ENCODE data around the gene SYN1.

DNA sequence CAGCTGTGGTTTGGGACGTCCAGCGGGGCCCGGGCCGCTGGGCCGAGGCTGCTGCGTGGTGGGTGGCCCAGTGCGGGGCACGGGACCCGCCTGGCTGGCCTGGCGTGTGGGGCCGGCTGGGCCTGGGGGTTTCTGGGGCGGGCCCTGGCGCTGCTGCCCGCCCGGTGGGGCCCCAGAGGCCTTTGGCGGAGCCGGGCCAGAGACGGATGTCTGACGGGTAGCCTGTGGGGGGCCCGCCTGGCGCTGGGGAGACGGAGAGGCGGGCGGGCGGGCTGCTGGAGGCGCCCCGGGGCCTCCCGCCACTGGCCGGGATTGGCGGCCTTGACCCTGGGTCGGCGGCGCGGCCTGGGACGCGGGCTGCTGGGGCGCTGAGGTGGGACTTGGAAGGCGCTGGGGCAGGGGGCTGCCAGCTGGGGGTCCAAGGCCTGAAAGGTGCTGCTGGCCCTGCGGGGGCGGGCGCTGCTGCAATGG is 45.5 kb downstream of the SYN1 start:
- no peak for TF ChIP-seq CEBPB (IDR thresholded peaks at IDR 0.05)
- TF ChIP-seq, protein P1, sequence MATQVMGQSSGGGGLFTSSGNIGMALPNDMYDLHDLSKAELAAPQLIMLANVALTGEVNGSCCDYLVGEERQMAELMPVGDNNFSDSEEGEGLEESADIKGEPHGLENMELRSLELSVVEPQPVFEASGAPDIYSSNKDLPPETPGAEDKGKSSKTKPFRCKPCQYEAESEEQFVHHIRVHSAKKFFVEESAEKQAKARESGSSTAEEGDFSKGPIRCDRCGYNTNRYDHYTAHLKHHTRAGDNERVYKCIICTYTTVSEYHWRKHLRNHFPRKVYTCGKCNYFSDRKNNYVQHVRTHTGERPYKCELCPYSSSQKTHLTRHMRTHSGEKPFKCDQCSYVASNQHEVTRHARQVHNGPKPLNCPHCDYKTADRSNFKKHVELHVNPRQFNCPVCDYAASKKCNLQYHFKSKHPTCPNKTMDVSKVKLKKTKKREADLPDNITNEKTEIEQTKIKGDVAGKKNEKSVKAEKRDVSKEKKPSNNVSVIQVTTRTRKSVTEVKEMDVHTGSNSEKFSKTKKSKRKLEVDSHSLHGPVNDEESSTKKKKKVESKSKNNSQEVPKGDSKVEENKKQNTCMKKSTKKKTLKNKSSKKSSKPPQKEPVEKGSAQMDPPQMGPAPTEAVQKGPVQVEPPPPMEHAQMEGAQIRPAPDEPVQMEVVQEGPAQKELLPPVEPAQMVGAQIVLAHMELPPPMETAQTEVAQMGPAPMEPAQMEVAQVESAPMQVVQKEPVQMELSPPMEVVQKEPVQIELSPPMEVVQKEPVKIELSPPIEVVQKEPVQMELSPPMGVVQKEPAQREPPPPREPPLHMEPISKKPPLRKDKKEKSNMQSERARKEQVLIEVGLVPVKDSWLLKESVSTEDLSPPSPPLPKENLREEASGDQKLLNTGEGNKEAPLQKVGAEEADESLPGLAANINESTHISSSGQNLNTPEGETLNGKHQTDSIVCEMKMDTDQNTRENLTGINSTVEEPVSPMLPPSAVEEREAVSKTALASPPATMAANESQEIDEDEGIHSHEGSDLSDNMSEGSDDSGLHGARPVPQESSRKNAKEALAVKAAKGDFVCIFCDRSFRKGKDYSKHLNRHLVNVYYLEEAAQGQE (IDR thresholded peaks at IDR 0.05; ENCODE audit: low read depth) = no peak
- TF ChIP-seq, protein P2, sequence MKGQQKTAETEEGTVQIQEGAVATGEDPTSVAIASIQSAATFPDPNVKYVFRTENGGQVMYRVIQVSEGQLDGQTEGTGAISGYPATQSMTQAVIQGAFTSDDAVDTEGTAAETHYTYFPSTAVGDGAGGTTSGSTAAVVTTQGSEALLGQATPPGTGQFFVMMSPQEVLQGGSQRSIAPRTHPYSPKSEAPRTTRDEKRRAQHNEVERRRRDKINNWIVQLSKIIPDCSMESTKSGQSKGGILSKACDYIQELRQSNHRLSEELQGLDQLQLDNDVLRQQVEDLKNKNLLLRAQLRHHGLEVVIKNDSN (IDR thresholded peaks at IDR 0.05) = no peak

All from Ishikawa (cell line).